Astrocyte of the cerebellum (primary cell): ENCODE data around the gene PPIAL4G.
A peak's percentile ranks its signal among the peaks of the same experiment; 100 is the strongest.
"Not testable (repeated sequence)": the region's sequence is repeated elsewhere in the genome, so short reads cannot be mapped to it uniquely, and the experiment has no call there.

Source experiments
- DNase-seq: peaks from one replicate; pipeline ENCODE4 v3.0.0-alpha.2; 2011; ENCODE audit warnings: low read depth
- H3K4me3 ChIP-seq: 2 replicates; pipeline ENCODE4 v1.5.1; 2011; ENCODE audit warnings: mild to moderate bottlenecking, low read depth, low read length, moderate library complexity
- CTCF ChIP-seq: IDR thresholded peaks from 2 replicates; pipeline ENCODE4 v1.5.1; 2012; ENCODE audit warnings: low read length, low read depth, moderate library complexity, mild to moderate bottlenecking; ENCODE audit errors: missing control alignments
- in situ Hi-C: cut with HindIII; loops from 2 replicates; pipeline ENCODE4 v1.10.0; 2017; ENCODE audit warnings: low sequenced_read_pairs

PPIAL4G gene

GRCh38 chr1:148439654-148440325, 43.3 kb downstream of the PPIAL4G start:
- in situ Hi-C loops, DNase-seq, H3K4me3 ChIP-seq: not testable (repeated sequence)

- in situ Hi-C loops: no loop called here
- no peak for TF ChIP-seq CTCF
- no peak overlapping the region for H3K4me3 ChIP-seq
- no peak for DNase-seq
Measured at GRCh38 chr1:148435406-148435805, 47.7 kb downstream of the PPIAL4G start.

GRCh38 chr1:148434832-148435231, 48.3 kb downstream of the PPIAL4G start:
- DNase-seq: no peak
- no peak for TF ChIP-seq CTCF
- in situ Hi-C loops: no loop called here
- H3K4me3 ChIP-seq: no peak overlapping the region

- H3K4me3 ChIP-seq, in situ Hi-C loops: not testable (repeated sequence)
- DNase-seq: peak; percentile 41
Measured at GRCh38 chr1:148432916-148433317, 50.2 kb downstream of the PPIAL4G start.
